Measurements from ENCODE around the gene TREML1.
"Not testable (repeated sequence)": the region's sequence is repeated elsewhere in the genome, so short reads cannot be mapped to it uniquely, and the experiment has no call there.

The TREML1 gene, protein sequence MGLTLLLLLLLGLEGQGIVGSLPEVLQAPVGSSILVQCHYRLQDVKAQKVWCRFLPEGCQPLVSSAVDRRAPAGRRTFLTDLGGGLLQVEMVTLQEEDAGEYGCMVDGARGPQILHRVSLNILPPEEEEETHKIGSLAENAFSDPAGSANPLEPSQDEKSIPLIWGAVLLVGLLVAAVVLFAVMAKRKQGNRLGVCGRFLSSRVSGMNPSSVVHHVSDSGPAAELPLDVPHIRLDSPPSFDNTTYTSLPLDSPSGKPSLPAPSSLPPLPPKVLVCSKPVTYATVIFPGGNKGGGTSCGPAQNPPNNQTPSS

DNA sequence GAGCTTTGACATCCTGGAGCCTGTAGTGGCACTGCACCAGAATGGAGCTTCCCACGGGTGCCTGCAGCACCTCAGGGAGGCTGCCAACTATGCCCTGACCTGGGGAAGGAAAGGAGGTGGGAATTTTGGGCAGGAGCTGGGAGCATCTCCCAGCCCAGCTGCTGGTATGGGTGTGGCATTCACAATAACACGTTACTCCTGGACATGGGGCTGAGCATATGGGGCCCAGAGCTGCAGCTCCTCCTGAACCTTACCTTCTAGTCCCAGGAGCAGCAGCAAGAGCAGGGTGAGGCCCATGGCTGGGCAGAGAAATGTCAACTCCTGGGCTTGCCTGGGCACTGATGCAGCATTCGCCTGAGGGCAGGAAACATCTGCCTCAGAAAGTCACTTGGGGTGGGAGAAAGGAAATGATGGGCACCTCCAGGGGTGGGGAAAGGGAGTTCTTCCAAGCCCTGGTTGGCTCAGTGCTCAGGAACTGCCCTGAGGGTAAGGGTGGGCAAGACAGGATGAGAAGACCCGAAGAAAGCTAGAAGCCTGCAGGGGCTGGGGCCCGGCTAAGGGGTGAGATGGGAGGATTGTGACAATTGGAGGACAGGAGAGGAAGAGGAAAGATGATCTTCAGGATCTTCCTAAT, at the start of gene TREML1:
Gene TREML1 (minus strand): TSS at position 356 of the 634 bp plus-strand sequence. CDS start 59 bp downstream, at position 297.
- no peak for DNase-seq

DNA sequence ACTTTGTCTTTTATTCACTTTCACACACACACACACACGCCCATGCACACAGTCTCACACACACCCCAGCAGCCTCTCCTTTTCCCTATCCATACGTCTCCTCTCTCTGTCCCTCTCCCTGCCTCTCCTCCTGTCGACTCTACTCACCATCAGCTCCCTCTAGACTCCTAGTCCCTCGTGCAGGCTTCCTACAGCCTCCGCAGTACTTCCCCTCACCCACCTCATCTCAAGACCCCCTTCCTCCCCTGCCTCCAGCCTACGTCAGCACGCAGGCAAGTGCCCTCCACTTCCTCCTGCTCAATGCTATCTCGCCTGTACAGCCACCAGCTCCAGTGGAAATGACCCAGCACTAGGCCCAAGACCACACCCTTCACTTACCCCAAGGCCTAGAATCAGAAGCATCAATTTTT, 47.6 kb upstream of the TREML1 start:
- DNase-seq: no peak

DNA sequence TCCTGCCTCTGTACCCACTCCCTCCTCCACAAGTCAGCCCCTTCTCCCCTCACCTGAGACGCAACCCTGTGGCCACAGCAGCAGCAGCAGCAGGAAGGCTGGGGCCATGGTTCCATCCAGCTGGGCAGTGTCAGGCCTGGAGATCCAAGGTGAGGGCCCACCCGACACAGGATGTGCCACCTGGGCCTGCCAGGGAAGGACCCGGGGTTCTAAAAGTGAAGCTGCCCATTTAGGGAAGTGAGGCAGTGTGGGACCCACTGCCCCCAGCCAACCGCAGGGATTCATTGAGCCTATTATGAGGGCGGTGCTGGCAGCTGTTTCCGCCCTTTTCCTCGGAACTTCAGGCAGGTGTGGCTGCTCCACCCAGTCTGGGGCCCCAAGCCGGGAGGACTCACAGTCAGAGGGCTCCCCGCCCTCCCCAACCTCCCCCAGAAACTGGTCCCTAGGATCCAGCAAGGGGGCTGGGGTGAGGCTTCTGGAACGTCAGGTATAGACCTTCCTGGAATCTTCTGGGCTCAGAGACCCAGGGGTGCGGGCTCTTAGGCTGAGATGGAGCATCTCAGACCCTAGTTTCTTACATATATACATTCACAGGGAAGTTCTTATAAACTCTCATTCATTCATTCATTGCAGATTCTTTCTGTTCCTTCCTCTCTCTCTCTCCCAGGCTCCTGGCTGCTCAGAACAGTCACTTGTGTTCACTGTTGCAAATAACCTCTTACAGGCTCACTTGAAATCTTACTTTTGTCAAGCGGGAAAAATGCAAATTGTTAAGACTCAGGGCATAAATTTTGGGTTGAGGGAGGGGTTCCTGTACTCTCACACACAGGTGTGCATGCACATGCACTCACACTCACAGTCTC, 47.0 kb upstream of the TREML1 start, which contains the start of gene TREML2:
Gene TREML2 (minus strand): TSS at position 249 of the 863 bp plus-strand sequence. CDS start 141 bp downstream, at position 108.
- peak; percentile 49 for DNase-seq

DNA sequence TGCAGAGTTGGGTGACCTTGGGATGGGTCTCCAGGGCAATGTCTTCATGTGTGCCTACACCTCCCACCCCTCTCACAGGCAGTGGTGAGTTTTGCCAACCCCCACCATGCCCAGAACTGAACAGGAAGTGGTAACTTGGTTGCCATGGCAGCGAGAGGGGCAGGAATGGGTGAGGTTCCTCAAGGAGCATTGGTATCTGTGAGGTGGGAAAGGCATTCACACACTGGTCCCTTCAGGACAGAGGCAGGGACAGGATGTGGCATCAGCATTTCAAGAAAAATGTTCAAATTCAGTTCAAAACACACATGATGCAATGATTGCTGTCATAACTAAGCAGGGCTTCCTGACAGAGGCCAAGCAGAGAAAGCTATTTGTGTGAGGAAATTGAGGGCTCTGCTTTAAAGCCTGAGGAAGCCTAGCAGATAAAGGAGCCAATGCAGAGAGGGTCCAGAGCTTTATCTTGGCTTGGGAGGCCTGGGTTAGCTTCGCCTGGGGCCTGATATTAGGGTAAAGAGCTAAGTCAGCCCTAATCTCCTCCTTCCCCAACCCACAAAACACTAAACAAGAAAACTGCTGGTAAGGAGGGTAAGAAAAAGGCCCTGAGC, 46.3 kb upstream of the TREML1 start:
- DNase-seq: peak; percentile 71

DNA sequence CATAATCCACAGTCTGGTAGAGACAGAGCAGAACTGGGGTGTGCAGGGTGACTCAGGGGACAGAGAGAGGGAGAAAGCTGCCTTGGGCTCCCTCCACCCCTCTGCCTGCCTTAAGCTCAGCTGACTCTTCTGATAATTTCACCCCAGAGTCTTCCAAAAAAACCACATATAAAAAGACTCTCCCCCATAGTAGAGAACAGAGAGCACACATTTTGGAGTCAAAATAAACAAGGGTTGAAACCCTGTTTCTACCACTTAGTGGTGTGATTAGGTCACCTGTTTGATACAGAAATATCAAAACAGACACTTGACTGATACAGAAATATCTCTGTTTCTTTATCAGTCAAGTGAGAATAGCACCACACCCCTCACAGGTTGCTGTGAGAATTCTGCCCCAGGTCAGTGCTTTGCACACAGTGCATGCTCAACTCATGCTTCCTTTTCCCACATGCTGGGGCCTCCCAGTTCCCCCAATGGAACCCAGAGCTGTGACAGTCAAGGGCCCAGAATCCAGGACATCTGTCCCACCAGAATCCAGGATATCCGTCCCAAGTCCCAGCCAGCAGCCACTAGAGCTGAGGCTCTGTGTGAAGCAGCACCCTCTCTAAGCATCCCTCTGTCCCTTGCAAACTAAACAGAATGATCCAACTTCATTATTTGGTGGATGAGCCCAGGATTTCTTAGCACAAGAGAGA, 45.6 kb upstream of the TREML1 start:
- peak; percentile 50 for DNase-seq

DNA sequence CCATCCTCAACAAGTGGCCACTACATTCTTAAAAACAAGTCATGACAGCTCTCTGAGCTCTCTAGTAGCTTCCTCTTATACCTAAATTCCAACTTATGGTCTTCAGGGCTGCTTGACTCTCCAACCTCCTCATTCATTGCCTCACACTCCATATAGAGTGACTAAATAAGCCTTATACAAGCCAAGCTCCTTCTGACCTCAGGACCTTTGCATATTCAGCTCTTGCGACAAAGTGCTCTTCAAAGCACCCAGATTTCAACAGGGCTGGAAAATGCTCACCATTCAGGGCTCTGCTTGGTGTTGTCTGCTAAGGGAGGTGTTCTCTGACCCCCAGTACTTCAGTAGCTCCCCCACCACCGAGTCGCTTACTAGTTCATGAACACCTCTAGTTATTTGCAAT, 43.1 kb upstream of the TREML1 start:
- no peak for DNase-seq

DNA sequence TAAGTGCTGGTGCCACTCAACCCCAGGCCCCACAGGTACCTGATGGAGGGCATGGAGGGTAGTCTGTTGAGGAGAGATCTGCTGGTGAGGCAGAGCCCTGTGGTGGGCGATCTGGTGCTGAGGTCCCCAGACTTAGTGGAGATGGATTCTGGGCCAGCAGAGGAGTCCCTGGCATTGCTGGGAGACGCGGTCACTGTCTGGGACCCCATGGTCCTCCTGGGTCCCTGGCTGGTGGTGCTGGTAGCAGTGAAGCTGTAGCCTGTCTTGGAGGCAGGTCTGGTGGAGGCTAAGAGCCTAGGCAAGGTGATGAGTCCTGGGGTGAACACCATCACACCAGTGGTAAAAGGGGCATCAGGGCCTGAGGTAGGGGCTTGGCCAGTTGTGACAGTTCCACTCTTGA, 40.2 kb upstream of the TREML1 start:
- DNase-seq: no peak

DNA sequence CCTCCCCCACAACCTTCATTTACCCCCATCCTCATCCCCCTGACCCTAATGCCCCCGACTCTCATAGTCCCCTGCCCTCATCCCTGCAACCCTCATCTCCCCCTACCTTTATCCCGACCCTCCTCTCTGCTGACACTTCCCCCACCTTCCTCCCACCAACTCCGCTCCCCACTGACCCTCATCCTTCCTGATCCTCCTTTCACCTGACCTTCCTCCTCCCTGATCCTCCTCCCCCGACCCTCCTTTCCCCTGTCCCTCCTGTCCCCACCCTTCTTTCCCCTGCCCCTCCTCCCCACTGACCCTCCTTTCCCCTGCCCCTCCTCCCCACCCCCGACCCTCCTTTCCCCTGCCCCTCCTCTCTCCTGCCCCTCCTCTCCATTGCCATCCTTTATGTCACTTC, 39.7 kb upstream of the TREML1 start:
- DNase-seq: no peak

DNA sequence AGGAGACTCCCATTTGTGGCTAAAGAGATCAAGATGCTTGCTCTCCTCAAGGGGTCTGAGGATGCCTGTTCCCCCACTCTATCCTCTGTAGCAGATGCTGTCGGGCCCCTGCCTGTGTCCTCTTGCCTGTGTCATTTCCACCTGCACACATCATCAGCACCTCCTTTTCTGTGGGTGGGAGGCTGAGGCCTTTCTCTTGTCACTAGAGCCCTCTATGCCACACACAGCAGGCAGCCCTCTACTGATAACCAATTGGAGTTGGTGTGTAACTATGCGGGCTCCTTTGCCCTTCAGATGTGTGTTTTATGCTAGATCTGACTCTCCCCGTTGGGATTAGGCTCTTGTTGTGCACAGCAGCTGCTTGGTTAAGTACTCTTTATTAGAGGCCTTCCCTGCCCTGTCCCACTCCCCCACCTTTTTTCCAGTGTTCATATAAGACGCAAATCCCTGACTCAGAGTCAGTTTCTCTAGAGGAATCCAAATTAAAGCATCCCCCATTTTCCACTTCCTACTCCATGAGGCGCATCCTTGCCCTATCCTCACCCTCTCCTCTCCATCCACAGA, 39.1 kb upstream of the TREML1 start:
- DNase-seq: no peak

DNA sequence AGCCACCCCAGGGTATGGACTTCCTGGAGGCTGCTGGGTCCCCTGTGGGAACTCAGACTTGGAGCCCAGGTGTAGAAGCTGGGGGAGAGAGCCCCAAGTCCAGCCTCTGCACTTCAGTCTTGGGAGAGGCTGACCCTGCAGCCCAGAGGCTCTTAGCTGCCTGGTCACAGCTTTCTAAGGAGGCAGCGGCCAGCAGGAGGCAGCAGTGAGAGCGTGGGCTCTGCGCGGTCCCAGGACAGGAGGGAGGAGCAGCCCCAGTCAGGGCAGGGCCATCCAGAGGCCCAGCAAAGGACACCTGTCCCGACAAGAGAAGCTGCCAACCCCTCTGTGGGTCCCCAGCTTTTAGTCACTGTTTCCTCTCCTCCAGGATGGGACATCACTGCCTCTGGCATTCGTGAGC, 37.4 kb upstream of the TREML1 start:
- DNase-seq: peak; percentile 69

DNA sequence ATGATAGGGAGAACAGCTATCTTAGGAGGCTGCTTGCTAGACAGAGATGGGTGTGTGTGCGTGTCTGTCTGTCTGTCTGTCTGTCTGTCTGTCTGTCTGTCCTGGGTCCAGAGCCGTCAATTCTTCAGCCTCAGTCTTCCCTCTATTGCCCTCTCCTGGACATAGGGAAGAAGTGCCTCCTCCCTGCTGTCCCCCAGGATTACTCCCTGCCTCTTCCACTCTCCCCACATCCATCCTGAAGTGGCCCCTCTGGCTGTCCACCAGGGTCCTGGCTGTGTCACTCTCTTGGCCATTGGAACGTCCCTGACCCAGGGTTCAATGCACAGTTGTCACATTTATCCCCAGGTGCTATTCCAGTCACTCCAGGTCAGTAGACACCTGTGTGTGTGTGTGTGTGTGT, 36.6 kb upstream of the TREML1 start:
- DNase-seq: no peak

DNA sequence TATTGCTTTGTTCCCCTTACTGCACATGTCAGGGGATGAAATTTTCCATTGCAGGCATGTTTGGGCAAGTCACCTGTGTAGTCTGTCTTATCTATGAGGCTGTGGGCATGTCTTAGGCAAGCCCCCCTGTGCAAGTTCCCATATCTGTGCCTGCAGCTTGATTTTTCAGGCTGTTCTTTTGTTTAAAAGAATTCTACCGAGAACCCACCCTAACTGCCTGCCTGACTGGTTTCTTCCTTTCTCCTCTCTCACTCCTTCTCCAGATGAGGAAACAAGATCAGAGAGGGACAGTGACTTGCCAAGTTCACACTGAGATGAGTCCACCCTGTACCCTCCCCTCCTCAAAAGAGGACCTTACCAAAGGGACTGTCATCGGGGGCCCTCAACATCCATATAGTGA, 35.8 kb upstream of the TREML1 start:
- DNase-seq: no peak

DNA sequence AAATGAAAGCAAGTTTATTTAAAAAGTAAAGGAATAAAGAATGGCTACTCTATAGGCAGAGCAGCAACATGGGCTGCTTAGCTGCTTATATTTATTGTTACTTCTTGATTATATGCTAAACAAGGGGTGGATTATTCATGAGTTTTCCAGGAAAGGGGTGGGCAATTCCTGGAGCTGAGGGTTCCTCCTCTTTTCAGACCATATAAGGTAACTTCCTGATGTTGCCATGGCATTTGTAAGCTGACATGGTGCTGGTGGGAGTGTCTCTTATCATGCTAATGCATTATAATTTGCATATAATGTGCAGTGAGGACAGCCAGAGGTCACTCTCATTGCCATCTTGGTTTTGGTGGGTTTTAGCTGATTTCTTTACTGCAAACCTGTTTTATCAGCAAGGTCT, 34.9 kb upstream of the TREML1 start:
- DNase-seq: not testable (repeated sequence)

DNA sequence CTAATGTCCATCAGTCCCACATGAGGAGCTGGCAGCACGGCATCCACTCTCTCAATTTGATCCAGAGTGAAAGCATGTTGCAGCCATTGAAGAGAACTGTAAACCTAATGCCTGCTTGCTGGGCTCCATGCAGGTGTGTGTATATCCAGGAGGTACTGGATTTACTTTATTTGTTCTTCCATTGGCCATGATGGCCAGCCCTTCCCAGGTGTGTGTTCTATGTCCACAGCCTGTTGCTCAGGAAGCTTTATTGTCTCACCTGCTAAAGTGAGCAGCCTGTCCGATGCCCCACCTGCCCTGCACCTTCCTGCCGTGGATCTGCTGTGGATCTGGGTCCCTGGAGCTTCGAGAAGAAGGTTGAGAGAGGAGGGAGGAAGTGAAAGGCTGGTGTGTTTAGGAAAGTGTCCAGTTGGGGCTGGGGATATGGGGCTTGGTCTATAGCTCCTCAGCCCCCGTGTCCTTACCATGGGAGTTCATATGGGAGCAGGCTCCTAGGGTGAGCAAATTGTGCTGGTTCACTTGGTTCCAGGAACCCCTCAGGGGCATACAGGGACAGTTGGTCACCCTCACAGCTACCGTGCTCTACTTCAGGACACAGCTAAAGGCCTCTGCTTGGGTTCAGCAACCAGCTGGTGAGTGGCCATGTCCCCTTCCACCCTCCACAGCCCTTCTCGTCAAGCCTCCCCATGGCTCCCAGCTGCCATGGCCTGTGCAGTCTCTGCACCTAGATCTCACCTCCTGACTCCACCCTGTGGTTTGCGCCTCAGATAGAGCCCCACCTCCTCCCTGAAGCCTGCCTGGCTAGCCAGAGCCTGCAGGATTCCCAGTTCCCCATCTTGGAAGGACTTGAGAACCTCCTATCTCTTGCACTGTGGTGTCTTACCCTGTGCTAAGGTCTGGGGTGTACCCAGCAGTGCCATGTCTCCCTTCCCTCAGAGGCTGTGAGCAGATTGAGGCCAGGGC, 34.1 kb upstream of the TREML1 start:
- DNase-seq: no peak

DNA sequence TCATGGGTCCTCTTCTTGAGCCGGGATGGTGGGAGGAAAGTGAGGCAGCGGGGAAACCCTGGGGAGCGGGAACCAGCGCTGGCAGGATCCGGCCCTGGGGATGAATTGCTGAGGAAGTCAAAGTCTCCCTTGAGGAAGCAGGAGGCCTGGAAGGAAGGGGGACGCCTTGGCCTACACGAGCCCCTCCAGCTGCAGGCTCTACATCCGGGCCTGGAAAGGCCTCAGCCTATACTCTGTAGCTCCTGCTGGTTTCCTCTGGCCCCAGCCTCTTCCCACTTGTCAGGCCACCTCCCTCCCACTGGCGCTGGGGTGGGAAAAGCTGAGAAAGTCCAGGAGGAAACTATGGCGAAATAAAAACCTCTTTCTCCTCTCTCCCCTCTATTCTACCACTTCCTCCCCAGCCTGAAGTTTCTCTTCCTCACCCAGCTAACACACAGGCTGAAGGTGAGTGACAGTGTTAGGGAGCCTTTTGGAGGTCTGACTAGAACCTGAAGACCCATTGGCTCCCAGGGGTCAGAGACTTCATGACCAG, 31.9 kb upstream of the TREML1 start:
- no peak for DNase-seq

DNA sequence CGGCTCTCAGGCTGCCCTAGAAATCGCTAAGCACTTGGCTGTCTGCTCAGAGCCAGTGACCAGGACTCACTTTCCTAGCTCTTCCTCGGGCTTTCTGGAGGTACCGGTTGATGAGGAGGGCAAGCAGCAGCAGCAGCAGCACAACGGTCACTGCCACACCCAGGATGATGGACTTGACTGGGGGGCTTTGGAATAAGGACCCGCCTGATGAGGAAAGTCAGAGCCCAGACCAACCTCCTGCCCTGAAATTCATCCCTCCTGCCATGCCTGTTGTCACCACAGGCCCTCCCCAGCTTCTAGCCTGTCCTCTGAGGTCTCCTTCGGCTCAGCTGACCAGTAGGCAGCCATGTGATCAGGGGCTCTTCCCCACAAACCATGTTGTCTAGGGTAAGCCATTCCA, 30.6 kb upstream of the TREML1 start:
- DNase-seq: no peak

DNA sequence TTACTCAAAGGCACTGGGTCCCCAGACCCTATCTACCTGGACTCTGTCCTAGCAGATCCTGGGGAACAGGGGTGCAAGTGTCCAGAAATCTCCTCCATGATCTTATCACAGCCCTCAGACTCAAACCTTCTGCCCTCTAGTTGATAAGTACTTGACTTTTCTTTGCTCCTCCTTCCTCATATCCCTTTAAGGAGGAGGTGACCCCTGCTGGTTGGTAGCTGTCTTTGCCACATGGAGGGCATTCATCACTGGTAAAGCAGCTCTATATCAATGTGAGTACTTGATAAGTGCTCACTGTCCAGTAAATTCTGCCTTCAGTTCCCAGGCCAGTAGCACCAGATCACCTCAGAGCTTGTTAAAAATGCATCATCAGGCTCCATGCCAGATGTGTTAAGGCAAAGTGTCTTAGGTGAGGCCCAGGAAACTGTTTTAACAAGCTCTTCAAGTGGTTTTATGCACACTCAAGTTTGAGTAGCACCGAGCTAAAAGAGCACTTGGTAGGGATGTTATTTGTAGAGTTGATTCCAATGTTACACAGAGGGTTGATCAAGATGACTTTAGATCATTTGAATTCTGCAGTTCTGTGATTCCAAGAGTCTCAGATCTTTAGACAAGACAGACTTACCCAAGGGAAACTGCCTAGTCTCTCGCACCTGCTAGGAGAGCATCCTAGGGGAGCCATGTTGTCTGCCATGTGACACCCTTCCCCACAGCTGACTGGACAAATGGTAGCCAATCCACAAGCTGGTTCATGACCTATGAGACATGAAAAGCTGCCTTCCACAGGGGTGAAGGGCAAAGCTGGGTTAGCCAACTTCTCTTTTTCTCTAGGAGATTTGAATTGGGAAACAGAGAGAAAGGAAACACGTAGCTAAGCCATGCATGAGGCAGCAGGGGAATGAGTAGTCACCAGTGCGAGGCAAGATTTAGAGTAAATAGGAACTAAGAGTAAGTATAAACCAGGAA, 28.2 kb upstream of the TREML1 start:
- DNase-seq: peak; percentile 45

DNA sequence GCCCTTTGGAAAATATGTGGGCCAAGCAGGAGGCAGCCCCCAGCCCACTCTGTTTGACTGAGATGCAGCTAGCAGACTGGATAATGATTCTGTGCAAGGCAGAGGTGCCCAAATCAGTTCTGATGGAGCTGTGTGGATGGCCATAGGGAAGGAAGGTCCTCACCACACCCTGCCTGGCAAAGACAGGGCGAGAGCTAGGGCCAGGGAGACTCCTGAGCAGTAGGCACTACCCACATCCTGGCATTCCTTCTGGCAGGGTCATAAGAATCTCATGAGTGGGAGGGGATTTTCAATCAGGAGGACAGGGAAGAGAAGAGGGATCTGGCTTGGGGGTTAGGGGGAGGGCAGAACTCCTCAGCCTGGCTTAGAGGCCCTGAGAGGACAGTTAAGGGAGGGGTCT, 27.4 kb upstream of the TREML1 start:
- DNase-seq: no peak

DNA sequence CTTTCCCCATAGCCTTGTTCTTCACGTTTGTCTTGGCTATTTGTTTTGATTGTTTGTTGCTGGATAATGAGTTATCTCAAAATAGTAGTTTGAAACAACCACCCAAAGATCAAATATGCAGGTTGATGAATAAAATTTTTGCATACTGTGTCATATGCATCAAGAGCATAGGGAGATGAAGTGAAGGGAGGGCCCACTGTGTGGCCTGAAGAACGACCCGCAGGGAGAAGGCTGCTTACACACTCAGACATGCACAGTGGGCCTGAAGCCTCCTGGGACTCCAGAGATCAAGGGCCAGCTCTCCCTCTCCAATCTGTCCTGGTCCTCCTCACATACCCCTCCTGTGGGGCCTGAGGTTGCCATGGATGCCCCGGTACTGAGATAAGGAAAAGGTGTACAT, 25.0 kb upstream of the TREML1 start:
- DNase-seq: no peak

Measured in stimulated activated CD8-positive, alpha-beta memory T cell treated with anti-CD3 and anti-CD28 coated beads, Interleukin-4, amount 100 ng/mL, for 48 hours (primary cell).